HG03175 (cell line): ENCODE results near the gene GRIA3.

Experiments used
- ATAC-seq: cut with Tn5 transposase; IDR thresholded peaks from one replicate; pipeline ENCODE4 v1.9.1; 2021; ENCODE audit warnings: mild to moderate bottlenecking, moderate library complexity; ENCODE audit not compliant: unreplicated experiment

The GRIA3 gene

GRCh38 chrX:123184219-123184865, at the start of gene GRIA3:
Gene GRIA3, plus strand, starts transcription at chrX:123184278. Its CDS starts 258 bp downstream, at chrX:123184536.
- no peak for ATAC-seq

- no peak for ATAC-seq
Measured at GRCh38 chrX:123138473-123138872, 45.6 kb upstream of the GRIA3 start.

- ATAC-seq: no peak
Measured at GRCh38 chrX:123140454-123140853, 43.6 kb upstream of the GRIA3 start.

GRCh38 chrX:123140904-123141303, 43.2 kb upstream of the GRIA3 start:
- no peak for ATAC-seq

GRCh38 chrX:123153846-123154335, 30.2 kb upstream of the GRIA3 start:
- no peak for ATAC-seq

- no peak for ATAC-seq
Measured at GRCh38 chrX:123155327-123155726, 28.8 kb upstream of the GRIA3 start.

- no peak for ATAC-seq
Measured at GRCh38 chrX:123157586-123157985, 26.5 kb upstream of the GRIA3 start.

- ATAC-seq: no peak
Measured at GRCh38 chrX:123159403-123159802, 24.7 kb upstream of the GRIA3 start.

GRCh38 chrX:123167621-123168020, 16.5 kb upstream of the GRIA3 start:
- ATAC-seq: no peak

GRCh38 chrX:123169247-123169901, 14.7 kb upstream of the GRIA3 start:
- peak; percentile 50 for ATAC-seq

GRCh38 chrX:123170546-123170945, 13.5 kb upstream of the GRIA3 start:
- no peak for ATAC-seq

GRCh38 chrX:123171781-123172180, 12.3 kb upstream of the GRIA3 start:
- ATAC-seq: no peak

GRCh38 chrX:123172869-123173268, 11.2 kb upstream of the GRIA3 start:
- ATAC-seq: no peak

- ATAC-seq: peak; percentile 52
Measured at GRCh38 chrX:123173833-123174232, 10.2 kb upstream of the GRIA3 start.

GRCh38 chrX:123175366-123176122, 8.5 kb upstream of the GRIA3 start:
- ATAC-seq: no peak

- no peak for ATAC-seq
Measured at GRCh38 chrX:123181233-123181914, 2.7 kb upstream of the GRIA3 start.

GRCh38 chrX:123184866-123185276, 793 bp downstream of the GRIA3 start:
- no peak for ATAC-seq

- no peak for ATAC-seq
Measured at GRCh38 chrX:123185721-123186120, 1.6 kb downstream of the GRIA3 start.

GRCh38 chrX:123186801-123187200, 2.7 kb downstream of the GRIA3 start:
- no peak for ATAC-seq

GRCh38 chrX:123188081-123188480, 4.0 kb downstream of the GRIA3 start:
- ATAC-seq: no peak

GRCh38 chrX:123189338-123189737, 5.3 kb downstream of the GRIA3 start:
- ATAC-seq: no peak
